WTC11 (cell line): Measurements from ENCODE around the gene KHDC3L. TPM values are rescaled to one million over a fixed set of nuclear protein-coding genes. Genes with fewer than 3 reads are reported as not detected.
A peak's percentile ranks its signal among the peaks of the same experiment; 100 is the strongest.

Experiments used
- ATAC-seq: fragments of 200-7000 bp; cut with Tn5 transposase; 2 replicates; pipeline ENCODE4 v1.10.0; 2021; ENCODE audit warnings: mild to moderate bottlenecking, moderate library complexity
- Bru-seq: library from RNA; stranded (reverse); fragments of 400-500 nt; gene quantifications from one replicate; lab custom pipeline; 2021; lab: Mats Ljungman, UMichigan
- CTCF ChIA-PET: fragments of 300-600 bp; sonication (Branson Sonifier 250); formaldehyde crosslinking; loops from one replicate; lab custom pipeline; 2021; ENCODE audit warnings: antibody characterized with exemption; lab: Charles Lee
- POLR2A ChIA-PET: fragments of 350-600 bp; sonication (Branson Sonifier 250); formaldehyde crosslinking; loops from one replicate; lab custom pipeline; 2021; ENCODE audit warnings: antibody characterized with exemption; lab: Charles Lee
- DNase-seq: peaks from one replicate; pipeline ENCODE4 v3.0.0; 2021; ENCODE audit warnings: low spot score
- H3K27ac Mint-ChIP-seq: 2 replicates; pipeline ENCODE4 v1.8.0; 2021; ENCODE audit warnings: mixed read lengths
- H3K27me3 Mint-ChIP-seq: 2 replicates; pipeline ENCODE4 v1.8.0; 2021; ENCODE audit warnings: low read depth, mild to moderate bottlenecking, moderate library complexity, mixed read lengths
- H3K36me3 Mint-ChIP-seq: 2 replicates; pipeline ENCODE4 v1.8.0; 2021; ENCODE audit warnings: mixed read lengths
- H3K4me1 Mint-ChIP-seq: 2 replicates; pipeline ENCODE4 v1.8.0; 2022; ENCODE audit warnings: mixed read lengths
- H3K4me3 Mint-ChIP-seq: 2 replicates; pipeline ENCODE4 v1.8.0; 2021; ENCODE audit warnings: mild to moderate bottlenecking, moderate library complexity, mixed read lengths
- H3K9me3 Mint-ChIP-seq: 2 replicates; pipeline ENCODE4 v1.8.0; 2021; ENCODE audit warnings: mixed read lengths
- ATF2 ChIP-seq: sonication (generic); formaldehyde crosslinking; IDR thresholded peaks from 2 replicates; pipeline ENCODE4 v1.8.1; 2022; ENCODE audit warnings: low read depth, missing genetic modification reagents, borderline replicate concordance
- EMX1 ChIP-seq: fragments of 250-450 bp; sonication (Bioruptor Pico); IDR thresholded peaks from 2 replicates; pipeline ENCODE4 v1.8.0; 2021; ENCODE audit warnings: mild to moderate bottlenecking
- ESRRA ChIP-seq: sonication (generic); formaldehyde crosslinking; IDR thresholded peaks from 2 replicates; pipeline ENCODE4 v1.8.1; 2022; ENCODE audit warnings: mild to moderate bottlenecking, missing genetic modification reagents, borderline replicate concordance
- ETV6 ChIP-seq: sonication (generic); formaldehyde crosslinking; IDR thresholded peaks from 2 replicates; pipeline ENCODE4 v1.8.1; 2022; ENCODE audit warnings: mild to moderate bottlenecking, missing genetic modification reagents
- IRF1 ChIP-seq: sonication (generic); formaldehyde crosslinking; IDR thresholded peaks from 2 replicates; pipeline ENCODE4 v1.8.0; 2023; ENCODE audit warnings: missing genetic modification reagents
- RELA ChIP-seq: sonication (generic); formaldehyde crosslinking; IDR thresholded peaks from 2 replicates; pipeline ENCODE4 v1.8.1; 2022; ENCODE audit warnings: missing genetic modification reagents, mild to moderate bottlenecking, borderline replicate concordance
- TP53 ChIP-seq: sonication (generic); formaldehyde crosslinking; IDR thresholded peaks from 2 replicates; pipeline ENCODE4 v1.8.1; 2023; ENCODE audit warnings: mild to moderate bottlenecking, missing genetic modification reagents
- ZMAT4 ChIP-seq: fragments of 250-450 bp; sonication (Bioruptor Pico); IDR thresholded peaks from 2 replicates; pipeline ENCODE4 v1.9.0; 2021; ENCODE audit warnings: mild to moderate bottlenecking
- ZNF281 ChIP-seq: sonication (generic); formaldehyde crosslinking; IDR thresholded peaks from 2 replicates; pipeline ENCODE4 v1.8.0; 2023; ENCODE audit warnings: mild to moderate bottlenecking, missing genetic modification reagents
- long read RNA-seq, 3 experiments: library from RNA in 1 of 3; library from capped mRNA in 1 of 3; library from polyadenylated mRNA in 1 of 3; unstranded in 2 of 3; stranded (forward) in 1 of 3; transcript quantifications; one replicate each; pipeline ENCODE4 v2.0.0, GENCODE V29; 2021
- total RNA-seq: library from RNA; stranded (reverse); gene quantifications from 3 replicates; pipeline ENCODE4 v1.2.3, GENCODE V29; 2021
- TF ChIP-seq, protein P1 (sequence below): sonication (generic); formaldehyde crosslinking; IDR thresholded peaks from 2 replicates; pipeline ENCODE4 v1.8.1; 2023; ENCODE audit warnings: mild to moderate bottlenecking, missing genetic modification reagents
- TF ChIP-seq, protein P2 (sequence below): sonication (generic); formaldehyde crosslinking; IDR thresholded peaks from 2 replicates; pipeline ENCODE4 v1.8.0; 2022; ENCODE audit warnings: mild to moderate bottlenecking, missing genetic modification reagents
- TF ChIP-seq, protein P3 (sequence below): fragments of 250-450 bp; sonication (Bioruptor Pico); IDR thresholded peaks from 2 replicates; pipeline ENCODE4 v1.9.0; 2021; ENCODE audit warnings: mild to moderate bottlenecking
- TF ChIP-seq, protein P4 (sequence below): sonication (generic); formaldehyde crosslinking; IDR thresholded peaks from 2 replicates; pipeline ENCODE4 v1.8.1; 2022; ENCODE audit warnings: mild to moderate bottlenecking, moderate library complexity, missing genetic modification reagents

KHDC3L gene, protein sequence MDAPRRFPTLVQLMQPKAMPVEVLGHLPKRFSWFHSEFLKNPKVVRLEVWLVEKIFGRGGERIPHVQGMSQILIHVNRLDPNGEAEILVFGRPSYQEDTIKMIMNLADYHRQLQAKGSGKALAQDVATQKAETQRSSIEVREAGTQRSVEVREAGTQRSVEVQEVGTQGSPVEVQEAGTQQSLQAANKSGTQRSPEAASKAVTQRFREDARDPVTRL
- total RNA-seq, result 0.23 to 0.57 TPM in 2 of 3 replicates, not detected in the other
- not detected for Bru-seq, nascent RNA
- long read RNA-seq, experiment 1, result 0 reads
- long read RNA-seq, experiment 2, result 0 reads
- long read RNA-seq, experiment 3, transcript KHDC3L-201 (3 exons, 1,018 nt), result major isoform, 5 of 5 reads
- long read RNA-seq, experiment 3, partial matches to known transcripts, result 0 of 5 reads
- long read RNA-seq, experiment 3, other reads (novel, unspliced or antisense), result 0 of 5 reads

DNA sequence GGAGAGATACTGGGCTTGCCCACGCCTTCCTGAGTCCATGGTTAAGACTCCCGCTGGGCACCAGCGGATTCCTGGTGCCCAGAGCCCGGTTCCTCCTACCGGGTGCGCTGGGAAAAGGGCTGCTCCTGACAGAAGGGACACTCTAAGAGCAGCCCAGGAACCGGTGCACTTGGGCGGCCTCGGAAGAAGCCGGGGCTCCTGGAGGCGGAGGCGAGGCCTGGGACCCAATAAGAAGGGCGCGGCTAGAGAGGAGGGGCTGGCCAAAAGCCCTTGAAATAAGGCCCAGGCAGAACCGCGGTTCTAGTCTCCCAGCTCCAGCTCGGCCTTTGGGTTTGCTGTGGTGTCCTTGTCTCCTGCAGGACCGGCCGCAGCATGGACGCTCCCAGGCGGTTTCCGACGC is at the start of gene KHDC3L:
TSS of gene KHDC3L (plus strand) at position 301 of the 400 bp plus-strand sequence. CDS start at position 373, 72 bp downstream.
- H3K9me3 Mint-ChIP-seq, result no peaks in the 10 kb centered on the region
- H3K36me3 Mint-ChIP-seq, result no peaks in the 10 kb centered on the region
- no peak within 1 kb of the TSS for H3K4me3 Mint-ChIP-seq
- no peak; the same call in 1 of the 2 replicates for ATAC-seq
- H3K27me3 Mint-ChIP-seq, result no peaks in the 10 kb centered on the region
- TF ChIP-seq, protein P1, sequence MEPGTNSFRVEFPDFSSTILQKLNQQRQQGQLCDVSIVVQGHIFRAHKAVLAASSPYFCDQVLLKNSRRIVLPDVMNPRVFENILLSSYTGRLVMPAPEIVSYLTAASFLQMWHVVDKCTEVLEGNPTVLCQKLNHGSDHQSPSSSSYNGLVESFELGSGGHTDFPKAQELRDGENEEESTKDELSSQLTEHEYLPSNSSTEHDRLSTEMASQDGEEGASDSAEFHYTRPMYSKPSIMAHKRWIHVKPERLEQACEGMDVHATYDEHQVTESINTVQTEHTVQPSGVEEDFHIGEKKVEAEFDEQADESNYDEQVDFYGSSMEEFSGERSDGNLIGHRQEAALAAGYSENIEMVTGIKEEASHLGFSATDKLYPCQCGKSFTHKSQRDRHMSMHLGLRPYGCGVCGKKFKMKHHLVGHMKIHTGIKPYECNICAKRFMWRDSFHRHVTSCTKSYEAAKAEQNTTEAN, result no peak
- no peak for TF ChIP-seq ZMAT4 (CRISPR knock-in tag)
- no peak for TF ChIP-seq ZNF281 (CRISPR knock-in tag)
- no peak for TF ChIP-seq ATF2 (CRISPR knock-in tag)
- no peak for TF ChIP-seq RELA (CRISPR knock-in tag)
- TF ChIP-seq ESRRA (CRISPR knock-in tag), result no peak
- TF ChIP-seq, protein P2, sequence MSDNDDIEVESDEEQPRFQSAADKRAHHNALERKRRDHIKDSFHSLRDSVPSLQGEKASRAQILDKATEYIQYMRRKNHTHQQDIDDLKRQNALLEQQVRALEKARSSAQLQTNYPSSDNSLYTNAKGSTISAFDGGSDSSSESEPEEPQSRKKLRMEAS (CRISPR knock-in tag), result no peak
- TF ChIP-seq, protein P3, sequence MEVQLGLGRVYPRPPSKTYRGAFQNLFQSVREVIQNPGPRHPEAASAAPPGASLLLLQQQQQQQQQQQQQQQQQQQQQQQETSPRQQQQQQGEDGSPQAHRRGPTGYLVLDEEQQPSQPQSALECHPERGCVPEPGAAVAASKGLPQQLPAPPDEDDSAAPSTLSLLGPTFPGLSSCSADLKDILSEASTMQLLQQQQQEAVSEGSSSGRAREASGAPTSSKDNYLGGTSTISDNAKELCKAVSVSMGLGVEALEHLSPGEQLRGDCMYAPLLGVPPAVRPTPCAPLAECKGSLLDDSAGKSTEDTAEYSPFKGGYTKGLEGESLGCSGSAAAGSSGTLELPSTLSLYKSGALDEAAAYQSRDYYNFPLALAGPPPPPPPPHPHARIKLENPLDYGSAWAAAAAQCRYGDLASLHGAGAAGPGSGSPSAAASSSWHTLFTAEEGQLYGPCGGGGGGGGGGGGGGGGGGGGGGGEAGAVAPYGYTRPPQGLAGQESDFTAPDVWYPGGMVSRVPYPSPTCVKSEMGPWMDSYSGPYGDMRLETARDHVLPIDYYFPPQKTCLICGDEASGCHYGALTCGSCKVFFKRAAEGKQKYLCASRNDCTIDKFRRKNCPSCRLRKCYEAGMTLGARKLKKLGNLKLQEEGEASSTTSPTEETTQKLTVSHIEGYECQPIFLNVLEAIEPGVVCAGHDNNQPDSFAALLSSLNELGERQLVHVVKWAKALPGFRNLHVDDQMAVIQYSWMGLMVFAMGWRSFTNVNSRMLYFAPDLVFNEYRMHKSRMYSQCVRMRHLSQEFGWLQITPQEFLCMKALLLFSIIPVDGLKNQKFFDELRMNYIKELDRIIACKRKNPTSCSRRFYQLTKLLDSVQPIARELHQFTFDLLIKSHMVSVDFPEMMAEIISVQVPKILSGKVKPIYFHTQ (CRISPR knock-in tag), result no peak
- no peak for TF ChIP-seq EMX1 (CRISPR knock-in tag)
- TF ChIP-seq ETV6, result no peak
- TF ChIP-seq, all 79 proteins: peak for 0
- DNase-seq, result no peak
- H3K4me1 Mint-ChIP-seq, result no peaks in the 10 kb centered on the region
- POLR2A ChIA-PET, result no interaction called here
- CTCF ChIA-PET, result no interaction called here
- H3K27ac Mint-ChIP-seq, result no peak within 1 kb of the TSS

- peak; percentile 38 for ATAC-seq
These were observed 47.6 kb upstream of the KHDC3L start for GRCh38 chr6:73314577-73315492.

More at GRCh38 chr6:73314577-73315492, 47.6 kb upstream of the KHDC3L start:
- POLR2A ChIA-PET, result no interaction called here
- Mint-ChIP-seq H3K27me3 (peaks cover 56% of the 10 kb centered on the region), H3K9me3 (peaks cover 35% of the 10 kb centered on the region), H3K4me3 (peak overlapping the region; percentile 60), H3K27ac (no peak overlapping the region), H3K4me1 (peaks cover 6% of the 10 kb centered on the region), H3K36me3 (peaks cover 31% of the 10 kb centered on the region)
- peak; percentile 26 for DNase-seq
- CTCF ChIA-PET, result interaction anchor here (0.5 to 0.8 kb wide), 2 partner anchors 12 kb away, joined by 3 read pairs; no protein-coding TSS in a partner anchor
- TF ChIP-seq, protein P2 (CRISPR knock-in tag), result no peak
- TF ChIP-seq TP53 (CRISPR knock-in tag), result no peak
- TF ChIP-seq, protein P4, sequence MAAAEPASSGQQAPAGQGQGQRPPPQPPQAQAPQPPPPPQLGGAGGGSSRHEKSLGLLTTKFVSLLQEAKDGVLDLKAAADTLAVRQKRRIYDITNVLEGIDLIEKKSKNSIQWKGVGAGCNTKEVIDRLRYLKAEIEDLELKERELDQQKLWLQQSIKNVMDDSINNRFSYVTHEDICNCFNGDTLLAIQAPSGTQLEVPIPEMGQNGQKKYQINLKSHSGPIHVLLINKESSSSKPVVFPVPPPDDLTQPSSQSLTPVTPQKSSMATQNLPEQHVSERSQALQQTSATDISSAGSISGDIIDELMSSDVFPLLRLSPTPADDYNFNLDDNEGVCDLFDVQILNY (CRISPR knock-in tag), result no peak
- TF ChIP-seq IRF1 (CRISPR knock-in tag), result no peak
